HG03039 (cell line): Measurements from ENCODE around the gene MARS2.
"Not testable (repeated sequence)": the region's sequence is repeated elsewhere in the genome, so short reads cannot be mapped to it uniquely, and the experiment has no call there.

Experiments
- ATAC-seq: cut with Tn5 transposase; IDR thresholded peaks from one replicate; pipeline ENCODE4 v1.9.1; 2021; ENCODE audit warnings: mild to moderate bottlenecking, moderate library complexity; ENCODE audit not compliant: unreplicated experiment

MARS2 gene

GRCh38 chr2:197705912-197706838 is 1.0 kb downstream of the MARS2 start:
- ATAC-seq, result no peak

GRCh38 chr2:197706839-197707207 is 1.7 kb downstream of the MARS2 start:
- no peak for ATAC-seq

- no peak for ATAC-seq
These were observed 2.4 kb downstream of the MARS2 start for GRCh38 chr2:197707316-197708213.

DNA sequence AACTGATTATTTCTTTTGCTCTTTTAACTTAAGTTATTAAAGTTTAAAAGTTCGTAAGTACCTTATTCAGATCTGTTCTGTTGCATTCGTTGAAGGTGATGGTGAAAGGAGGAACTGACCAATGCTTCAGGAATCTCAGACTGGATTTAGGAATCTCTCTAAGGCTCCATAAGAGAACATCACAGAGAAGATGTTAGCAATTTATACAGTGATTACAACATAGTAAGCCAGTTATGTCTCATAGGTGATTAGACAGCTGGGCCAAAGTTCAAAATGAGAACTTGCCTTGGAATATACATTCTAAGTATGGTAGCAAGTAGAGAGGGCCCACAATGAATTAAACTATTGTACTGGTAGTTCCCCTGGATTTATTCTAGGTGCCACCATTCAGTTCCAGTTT is 3.2 kb downstream of the MARS2 start:
- no peak for ATAC-seq

DNA sequence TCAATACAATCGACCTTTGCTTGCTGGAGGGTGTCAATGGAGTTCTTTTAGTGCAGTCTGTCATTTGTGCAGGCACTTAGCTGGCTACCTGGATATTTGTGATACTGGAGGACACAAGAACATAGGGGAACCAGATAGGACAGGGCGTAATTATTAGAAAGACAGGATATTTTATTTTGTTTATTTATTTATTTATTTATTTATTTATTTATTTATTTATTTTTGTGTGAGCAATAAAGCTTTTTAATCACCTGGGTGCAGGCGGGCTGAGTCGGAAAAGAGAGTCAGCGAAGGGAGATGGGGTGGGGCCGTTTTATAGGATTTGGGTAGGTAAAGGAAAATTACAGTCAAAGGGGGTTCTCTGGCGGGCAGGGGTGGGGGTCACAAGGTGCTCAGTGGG is 4.0 kb downstream of the MARS2 start:
- ATAC-seq, result not testable (repeated sequence)

DNA sequence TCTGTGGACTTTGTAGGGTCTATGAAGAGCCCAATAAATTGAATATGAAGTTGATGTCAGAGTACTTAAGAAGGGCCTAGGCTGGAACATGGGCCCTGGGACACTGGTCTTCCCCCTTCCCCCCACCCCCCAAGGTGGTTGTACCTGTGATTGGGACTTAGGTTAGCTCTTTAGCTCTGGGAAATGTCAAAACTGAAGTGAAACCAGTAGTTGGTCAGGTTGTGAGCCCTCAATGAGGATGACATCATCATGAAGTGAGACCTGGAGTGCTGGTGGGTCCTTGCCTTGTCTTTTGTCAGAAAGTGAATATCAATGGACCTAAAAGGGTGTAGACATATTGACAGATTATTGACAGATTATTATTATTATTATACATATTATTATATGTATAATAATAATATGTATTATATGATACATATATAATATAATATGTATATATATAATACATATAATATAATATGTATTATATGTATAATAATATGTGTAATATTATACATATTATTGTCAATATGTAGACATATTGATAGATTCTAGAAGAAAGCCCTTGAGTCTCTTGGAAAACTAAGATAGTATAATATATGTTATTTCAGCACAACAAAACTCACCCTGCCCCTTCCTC is 5.4 kb downstream of the MARS2 start:
- ATAC-seq, result peak; percentile 86

DNA sequence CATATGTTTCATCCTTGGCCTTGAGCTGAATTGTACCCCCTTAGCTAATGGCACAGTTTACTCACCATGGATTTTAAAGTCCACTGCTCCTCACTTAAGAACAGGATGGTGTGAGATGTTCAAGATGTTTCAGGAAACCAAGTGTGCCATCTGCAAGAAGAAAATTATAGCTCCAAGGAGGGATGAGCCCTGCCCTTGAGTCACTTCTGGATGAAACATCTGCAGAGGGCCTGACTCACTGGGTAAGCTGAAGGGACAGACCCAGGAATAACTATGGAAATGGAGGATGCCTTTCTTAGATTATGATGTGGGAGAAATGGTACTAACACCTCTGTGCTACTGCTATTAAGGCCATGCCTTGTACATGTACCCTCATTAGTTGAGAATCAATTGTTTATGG is 6.4 kb downstream of the MARS2 start:
- no peak for ATAC-seq

DNA sequence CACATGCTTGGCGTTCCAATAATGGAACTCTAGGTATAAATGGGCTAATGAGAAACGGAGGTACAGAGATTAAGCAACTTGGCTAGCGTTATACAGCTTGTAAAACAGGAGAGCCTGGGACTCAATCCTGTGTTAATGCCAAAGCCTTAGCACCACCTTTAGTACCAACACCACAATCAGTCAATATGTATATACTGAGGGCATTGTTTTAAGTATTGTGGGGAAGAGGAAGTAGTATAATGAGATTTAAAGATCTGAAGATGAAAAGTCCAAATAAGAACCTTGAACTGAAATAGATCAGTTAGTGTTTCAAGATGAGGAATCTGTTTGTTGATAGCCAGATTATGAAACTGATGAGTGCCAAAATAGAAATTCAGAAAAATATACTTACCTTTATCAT is 8.1 kb downstream of the MARS2 start:
- no peak for ATAC-seq

DNA sequence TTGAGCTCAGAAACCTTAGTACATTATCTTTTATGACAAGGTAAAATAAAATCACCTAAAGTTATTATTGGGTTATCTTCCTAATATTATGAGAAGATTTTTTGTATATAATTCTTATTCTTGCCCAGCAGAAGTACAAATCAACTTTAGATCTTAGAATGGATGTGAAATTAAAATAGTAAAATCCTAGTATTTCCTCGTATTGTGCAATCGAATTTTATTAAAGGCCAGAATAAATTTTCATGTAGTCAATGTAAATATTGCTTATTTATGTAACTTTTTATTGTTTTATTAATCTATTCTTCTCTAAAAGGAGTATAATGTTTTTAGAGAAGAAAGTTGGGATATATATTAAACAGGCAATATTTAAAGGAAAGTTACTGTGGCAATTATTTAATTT is 12.7 kb downstream of the MARS2 start:
- no peak for ATAC-seq

DNA sequence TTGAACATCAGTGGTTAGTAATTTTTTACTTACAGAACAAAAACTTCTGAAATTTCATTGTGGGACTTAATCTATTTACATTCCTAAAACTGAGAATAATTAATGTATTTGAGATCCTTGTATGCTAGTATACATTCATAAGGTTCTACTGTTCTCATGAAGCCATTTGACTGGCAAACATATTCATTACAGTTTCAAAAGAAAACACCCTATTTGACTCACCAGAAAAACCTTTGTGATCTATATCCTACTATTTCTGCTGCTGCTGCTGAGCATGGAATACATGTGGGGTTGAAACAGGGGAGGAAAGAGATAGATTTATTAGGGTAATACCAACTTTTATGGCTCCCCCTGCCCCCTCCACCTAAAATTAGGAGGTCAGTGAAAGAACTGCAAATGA is 21.8 kb downstream of the MARS2 start:
- no peak for ATAC-seq

DNA sequence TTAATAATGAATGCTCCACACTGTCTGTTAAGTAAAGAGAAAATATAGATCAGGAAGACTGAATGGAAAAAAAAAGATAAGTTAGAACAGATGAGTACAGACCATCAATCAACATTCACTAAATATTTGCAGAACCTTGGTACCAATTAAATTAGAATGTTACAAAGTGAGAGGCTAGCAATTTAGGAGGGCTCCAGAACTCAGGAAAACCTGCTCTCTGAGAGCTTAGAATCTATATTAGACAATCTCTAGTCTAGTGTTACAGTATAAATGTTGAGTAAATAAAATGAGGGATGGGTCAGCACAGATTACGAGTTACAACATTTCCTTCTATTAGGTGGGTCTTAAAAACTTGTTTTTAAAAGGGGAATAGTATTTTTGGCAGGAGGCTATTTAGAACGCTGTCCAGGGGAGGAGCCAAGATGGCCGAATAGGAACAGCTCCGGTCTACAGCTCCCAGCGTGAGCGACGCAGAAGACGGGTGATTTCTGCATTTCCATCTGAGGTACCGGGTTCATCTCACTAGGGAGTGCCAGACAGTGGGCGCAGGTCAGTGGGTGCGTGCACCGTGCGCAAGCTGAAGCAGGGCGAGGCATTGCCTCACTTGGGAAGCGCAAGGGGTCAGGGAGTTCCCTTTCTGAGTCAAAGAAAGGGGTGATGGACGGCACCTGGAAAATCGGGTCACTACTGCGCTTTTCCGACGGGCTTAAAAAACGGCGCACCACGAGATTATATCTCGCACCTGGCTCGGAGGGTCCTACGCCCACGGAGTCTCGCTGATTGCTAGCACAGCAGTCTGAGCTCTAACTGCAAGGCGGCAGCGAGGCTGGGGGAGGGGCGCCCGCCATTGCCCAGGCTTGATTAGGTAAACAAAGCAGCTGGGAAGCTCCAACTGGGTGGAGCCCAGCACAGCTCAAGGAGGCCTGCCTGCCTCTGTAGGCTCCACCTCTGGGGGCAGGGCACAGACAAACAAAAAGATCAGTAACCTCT is 23.7 kb downstream of the MARS2 start:
- not testable (repeated sequence) for ATAC-seq

DNA sequence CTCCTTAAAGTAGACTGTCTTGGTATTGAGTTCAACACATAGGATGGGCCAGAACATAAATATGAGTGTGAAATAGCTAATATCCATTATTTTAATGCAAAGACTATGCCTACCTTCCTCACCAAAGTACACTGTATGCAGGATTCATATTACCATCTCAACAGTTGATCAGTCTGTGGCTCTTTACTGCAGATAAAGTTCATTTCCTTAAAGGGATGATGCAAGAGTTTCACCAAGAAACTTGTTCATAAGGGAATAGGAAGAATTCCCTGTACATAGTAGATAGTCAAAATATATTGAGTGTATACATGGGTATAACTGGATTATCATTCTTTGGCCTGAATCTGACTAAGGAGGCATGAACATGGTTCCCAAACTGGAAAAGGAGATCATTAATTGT is 35.0 kb downstream of the MARS2 start:
- no peak for ATAC-seq
